ENCODE measurements around the gene AREL1.

AREL1 gene

GRCh38 chr14:74697976-74698375, 14.9 kb downstream of the AREL1 start:
- DNase-seq: no peak

- DNase-seq: no peak
These were observed 15.3 kb downstream of the AREL1 start for GRCh38 chr14:74697543-74697942.

GRCh38 chr14:74697011-74697410, 15.9 kb downstream of the AREL1 start:
- DNase-seq: no peak

GRCh38 chr14:74695406-74695805, 17.5 kb downstream of the AREL1 start:
- no peak for DNase-seq

- no peak for DNase-seq
These were observed 19.7 kb downstream of the AREL1 start for GRCh38 chr14:74693191-74693590.

- DNase-seq: no peak
These were observed 21.4 kb downstream of the AREL1 start for GRCh38 chr14:74691456-74691855.

DNA sequence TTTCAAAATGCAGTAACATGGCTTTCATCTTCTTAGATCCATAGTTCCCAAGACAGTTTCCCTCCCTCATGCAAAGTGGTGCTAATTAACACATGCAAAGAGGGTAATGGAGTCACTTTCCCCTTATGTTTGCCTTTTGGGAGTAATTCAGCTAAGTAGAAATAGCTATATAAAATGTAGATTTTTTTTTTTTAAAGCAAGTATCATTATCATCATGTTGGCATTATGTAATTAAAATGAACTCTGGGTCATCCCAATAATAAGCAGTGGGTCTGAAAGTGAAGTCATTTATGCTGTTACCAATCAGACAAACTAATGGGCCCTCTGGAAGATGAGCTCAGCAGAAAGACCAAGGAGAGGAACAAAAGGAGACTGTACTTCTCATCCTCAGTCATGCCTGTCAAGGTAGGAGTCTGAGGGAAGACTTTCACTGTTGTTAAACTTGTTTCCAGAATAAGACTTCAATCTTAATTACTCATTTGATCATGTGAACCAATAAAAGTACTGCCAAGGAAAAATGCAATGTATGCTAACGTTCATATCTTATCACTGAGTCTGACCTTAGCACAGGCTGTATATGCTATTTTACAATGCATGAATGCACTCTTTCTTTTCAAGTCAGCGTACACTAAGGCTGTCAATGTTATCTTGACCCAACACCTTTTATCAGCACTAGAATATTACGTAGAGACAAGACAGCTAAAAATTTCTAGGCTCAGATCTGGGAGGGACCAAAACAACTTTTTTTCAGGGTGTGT, 26.8 kb downstream of the AREL1 start:
- no peak for DNase-seq

DNA sequence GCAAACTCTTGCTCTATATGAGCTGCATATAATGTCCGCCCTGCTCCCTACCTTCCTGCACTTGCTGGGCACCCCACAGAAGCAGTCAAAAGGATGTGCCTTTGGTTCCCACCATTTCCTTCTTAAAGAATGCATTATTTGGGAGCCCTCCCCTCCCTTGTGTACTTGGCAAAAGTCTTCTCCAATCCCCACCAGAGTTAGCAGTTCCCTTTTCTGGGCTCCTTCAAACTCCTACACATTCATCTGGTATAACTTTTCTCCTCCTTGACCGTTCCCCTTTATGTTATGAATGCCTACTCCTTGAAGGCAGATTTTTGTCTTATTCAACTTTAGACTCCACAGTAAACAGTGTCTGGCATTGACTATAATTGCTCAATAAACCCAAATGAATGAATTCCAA, 27.8 kb downstream of the AREL1 start:
- DNase-seq: no peak

GRCh38 chr14:74684434-74684833, 28.4 kb downstream of the AREL1 start:
- DNase-seq: no peak

DNA sequence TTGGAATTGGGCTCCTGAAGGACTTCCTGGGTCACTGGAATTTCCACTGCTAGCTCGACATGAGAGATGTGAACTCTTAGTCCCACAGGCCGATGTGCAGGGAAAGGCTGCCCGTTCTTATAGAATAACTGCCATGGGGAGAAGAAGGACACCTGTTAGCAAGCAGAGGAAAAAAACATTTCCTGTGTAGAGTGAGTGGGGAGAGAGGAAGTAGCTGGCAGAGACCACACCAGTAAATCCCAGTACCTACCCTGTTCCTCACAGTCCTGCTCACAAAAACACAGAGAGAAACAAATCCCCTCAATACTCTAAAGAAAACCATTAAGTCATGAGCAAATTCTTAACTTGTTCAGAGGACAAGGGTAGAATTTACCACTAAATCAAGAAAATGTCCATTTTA, 29.5 kb downstream of the AREL1 start:
- DNase-seq: no peak

DNA sequence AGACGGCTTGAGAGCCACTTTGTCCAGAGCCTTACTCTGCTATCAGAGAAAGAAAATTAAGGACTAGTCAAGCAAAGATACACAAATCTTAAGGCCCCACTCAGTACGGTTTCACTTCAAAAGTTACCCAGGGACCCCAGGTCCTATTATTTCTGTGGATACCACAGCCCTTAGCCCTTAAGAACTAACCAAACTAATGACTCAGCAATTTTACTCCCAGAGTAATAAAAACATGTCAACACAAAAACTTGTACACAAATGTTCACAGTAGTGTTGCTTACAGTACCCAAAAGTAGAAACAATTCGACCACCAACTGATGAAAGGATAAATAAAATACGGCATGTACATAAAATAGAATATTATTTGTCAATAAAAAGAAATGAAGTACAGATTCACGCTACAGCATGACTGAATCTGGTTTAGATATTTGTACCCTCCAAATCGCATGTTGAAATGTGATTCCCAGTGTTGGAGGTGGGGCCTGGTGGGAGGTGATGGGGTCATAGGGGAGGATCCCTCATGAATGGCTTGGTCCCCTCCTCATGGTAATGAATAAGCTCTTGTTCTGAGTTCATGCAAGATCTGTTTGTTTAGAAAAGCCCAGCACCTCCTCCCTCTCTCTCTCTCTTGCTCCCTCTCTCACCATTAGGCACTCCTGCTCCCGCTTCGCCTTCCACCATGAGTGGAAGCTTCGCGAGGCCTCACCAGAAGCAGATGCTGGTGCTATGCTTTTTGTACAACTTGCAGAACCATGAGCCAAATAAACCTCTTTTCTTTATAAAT, 30.5 kb downstream of the AREL1 start:
- no peak for DNase-seq

- no peak for DNase-seq
These were observed 37.7 kb downstream of the AREL1 start for GRCh38 chr14:74675219-74675618.

DNA sequence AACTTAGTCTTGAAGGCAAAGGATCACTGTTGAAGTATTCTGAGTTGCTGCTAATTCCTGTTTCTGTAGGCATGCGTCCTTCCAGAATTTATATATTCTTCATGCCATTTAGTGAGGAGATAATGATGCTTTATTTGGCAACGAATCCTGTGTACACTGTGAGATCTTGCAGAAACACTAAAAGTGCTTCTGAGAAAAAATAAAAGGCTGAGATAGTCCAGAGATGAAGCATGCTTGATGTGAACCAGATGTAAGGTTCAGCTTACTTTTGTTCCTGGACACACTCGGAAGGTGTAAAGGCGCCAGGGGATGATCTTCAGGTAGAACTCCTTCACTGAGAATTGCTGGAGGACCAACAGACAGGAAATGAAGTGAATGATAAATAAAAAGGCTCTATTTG, 39.1 kb downstream of the AREL1 start:
- DNase-seq: no peak

GRCh38 chr14:74671789-74672188, 41.1 kb downstream of the AREL1 start:
- DNase-seq: no peak

DNA sequence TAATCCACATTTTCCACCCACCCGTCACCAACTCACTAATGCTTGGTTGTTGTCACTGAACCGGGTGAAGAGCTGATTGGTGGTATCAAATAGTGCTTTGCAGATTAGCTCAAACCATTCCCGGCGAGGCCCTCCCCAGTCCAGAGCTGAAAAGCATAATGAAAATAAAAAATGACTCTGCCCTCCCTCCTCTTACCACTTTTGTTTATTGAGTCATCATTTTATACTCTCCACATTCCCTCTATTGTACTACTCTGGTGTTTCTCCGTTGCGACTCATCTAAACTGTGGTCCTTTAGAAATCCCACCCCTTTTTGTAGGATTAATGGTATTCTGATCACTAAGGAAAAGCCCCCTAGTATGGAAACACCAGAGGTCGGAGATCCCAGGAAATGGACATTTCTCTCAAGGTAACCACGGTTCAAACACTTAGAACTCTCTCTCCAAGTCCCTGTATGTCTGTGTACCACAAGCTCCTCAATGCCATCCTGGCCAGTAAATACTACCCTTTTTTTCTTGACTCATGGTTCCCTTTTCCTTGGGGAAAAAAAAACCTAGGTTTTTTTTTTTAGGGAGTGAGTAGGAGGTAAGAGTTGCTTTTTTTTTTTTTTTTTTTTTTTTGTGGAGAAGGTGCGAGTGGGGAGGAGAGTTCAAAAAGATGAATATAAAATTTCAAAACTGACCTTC, 42.0 kb downstream of the AREL1 start:
- DNase-seq: no peak

- no peak for DNase-seq
These were observed 43.0 kb downstream of the AREL1 start for GRCh38 chr14:74669846-74670245.

DNA sequence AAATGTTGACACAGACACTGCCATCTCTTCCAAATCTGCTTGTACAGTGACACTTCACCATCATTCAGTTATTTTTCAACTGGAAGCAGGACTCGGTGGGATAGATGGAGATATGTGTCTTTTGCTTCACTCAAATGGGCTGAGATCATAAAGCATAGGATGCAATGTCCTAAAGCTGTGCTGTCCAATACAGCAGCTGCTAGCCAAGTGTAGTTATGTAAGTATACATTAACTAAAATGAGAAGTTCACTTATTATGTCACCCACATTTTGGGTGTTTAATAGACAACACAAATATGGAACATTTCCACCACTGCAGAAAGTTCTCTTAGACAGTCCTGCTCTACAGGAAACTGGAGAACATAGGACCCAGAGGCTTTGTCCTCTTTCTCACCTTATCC, 43.6 kb downstream of the AREL1 start:
- DNase-seq: no peak

DNA sequence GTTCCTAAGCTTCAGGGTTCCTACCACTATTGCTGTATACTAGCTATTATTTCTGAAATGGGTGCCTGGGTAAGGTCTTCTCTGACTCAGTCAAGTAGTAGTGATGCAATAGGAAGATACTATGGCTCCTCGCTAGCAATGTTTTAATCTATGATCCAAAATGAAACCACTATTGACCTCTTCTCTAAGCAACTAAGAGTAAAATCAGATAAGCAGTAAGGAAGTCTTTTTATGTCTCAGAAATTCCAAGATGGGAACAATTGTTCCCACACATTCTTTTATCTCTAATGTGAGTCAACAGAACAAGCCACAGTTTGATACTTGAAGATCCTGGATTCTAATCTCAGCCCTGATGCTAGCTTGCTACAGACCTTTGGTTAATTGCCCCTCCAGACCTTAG, 45.1 kb downstream of the AREL1 start:
- DNase-seq: no peak

DNA sequence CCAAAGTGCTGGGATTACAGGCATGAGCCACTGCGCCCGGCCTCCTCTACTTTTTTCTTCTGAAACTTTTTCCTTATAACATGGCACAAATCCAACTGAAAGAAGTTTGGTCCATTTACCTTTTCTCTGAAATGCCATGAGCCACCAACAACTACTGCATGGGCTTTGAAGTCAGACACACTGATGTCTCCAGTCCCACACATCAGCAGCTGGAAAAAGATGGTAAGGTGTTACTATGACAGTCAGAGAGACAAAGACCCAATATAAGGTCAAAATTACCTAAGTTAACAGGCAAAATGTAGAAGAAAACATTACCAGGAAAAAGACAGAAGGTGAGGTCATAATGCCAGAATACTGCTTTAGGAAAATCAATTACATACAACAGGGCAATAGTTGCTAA, 48.2 kb downstream of the AREL1 start:
- DNase-seq: no peak

GRCh38 chr14:74663884-74664283, 49.0 kb downstream of the AREL1 start:
- DNase-seq: no peak

GRCh38 chr14:74661726-74662450, 51.0 kb downstream of the AREL1 start:
- no peak for DNase-seq

DNA sequence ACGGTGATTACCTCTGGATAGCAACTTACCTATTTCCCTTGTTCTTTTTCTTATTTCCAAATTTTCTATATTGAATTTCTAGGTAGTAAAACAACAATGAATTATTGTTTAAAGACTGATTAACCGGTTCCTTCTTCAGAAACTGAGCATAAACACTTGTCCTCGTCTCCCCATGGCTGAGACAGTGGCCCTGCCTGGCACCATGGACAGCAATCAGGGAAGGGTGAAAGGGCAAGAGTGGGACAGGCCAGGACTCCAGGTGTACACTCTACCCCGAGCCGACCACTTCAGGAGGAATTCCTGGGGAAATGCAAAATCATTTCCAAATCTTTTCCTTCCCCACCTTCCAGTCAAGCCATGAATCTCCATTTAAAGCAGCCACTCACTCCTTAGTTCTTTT, 52.0 kb downstream of the AREL1 start:
- DNase-seq: no peak

DNA sequence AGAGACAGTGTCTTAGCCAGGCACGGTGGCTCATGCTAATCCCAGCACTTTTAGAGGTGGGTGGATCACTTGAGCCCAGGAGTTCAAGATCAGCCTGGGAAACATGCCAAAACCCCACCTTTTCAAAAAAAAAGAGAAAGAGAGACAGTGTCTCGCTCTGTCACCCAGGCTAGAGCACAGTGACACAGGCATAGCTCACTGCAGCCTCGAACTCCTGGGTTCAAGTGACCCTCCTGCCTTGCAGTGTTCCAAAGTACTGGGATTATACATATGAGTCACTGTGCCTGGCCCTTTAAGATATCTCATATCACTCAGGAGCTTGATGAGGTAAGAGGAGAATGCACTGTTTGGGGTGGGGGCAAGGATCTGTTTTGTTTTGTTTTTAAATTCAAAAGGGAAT, 52.7 kb downstream of the AREL1 start:
- no peak for DNase-seq

All from NCI-H748 treated with DMSO at 0.1 percent for 48 hours (cell line).